ENCODE data around the gene UMODL1.

Gene UMODL1

DNA sequence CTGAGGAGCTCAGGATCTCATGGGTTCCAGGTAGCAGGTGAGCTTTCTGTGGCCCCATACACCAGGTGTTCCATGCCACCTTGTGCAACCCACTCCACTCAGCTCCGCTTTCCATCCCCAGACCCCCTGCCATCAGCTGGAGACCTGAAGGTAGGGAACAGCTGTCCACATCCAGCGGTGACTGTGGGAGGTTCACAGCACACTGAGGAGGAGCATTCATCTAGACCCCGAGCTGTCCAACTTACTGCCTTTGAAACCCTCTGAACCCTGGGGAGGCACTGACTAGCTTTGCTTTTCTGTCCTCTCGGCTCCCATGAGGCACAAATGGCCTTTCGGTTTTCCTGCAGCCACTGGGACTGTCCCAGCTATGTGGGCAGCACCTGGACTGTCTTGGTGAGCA, 119.9 kb downstream of the UMODL1 start:
- TF ChIP-seq EZH2 (IDR thresholded peaks at IDR 0.05) (no peak), POLR2AphosphoS5 (IDR thresholded peaks at IDR 0.05; ENCODE audit: borderline replicate concordance, low read depth, low read length) (no peak), FOXP2 (optimal IDR thresholded peaks at IDR 0.05; ENCODE audit: control extremely low read depth, extremely low read length, insufficient read depth) (no peak)

DNA sequence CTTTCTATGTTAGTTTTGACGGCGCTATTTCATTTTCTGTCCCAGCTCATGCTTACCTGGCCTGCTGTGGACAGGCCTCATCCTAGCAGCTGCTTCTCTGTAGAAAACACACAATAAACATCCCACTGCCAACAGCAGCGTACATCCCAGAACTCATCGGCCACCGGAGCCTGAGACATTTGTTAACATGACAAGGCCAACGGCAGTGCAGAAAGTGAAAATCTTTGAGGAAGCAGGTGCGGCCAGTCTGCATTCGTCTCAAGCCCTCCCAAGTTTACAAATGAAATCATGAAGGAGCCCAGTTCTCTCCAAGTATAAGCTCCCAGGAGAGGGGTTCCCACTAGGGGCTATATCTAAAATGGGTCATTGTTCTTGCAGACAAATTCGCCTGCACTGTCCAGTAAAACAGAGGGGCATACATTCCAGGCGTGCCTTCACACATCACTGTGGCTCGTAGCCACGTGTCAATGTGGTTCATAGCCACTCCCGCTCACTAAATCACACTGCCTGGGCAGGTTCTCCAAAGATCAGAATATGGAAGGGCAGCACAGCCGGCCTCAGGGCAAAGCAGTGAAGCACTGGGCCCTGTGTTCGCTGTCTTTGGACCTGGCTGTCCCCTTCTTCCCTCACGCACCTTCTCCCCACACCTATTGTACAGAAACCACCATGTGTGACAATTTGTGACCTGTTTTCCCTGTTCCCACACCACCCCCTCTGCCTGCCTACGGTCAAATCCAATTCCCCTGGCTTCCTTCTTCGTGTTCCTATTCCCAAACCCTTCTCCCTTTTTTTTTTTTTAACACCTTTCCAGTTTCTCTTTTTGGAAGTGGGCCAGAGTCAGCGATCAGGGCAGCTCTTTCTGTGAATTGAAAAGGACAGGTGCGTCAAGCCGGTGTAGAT, 120.8 kb downstream of the UMODL1 start:
- H3K9me3 ChIP-seq (ENCODE audit: low read depth, low read length), result no peaks in the 10 kb centered on the region
- H3K9ac ChIP-seq (ENCODE audit: insufficient read length), result no peak overlapping the region
- DNase-seq (ENCODE audit: low read depth, low spot score), result no peak
- H3K4me3 ChIP-seq, result no peak overlapping the region
- TF ChIP-seq POLR2AphosphoS5 (IDR thresholded peaks at IDR 0.05; ENCODE audit: borderline replicate concordance, low read depth, low read length) (no peak), FOXP2 (optimal IDR thresholded peaks at IDR 0.05; ENCODE audit: control extremely low read depth, extremely low read length, insufficient read depth) (no peak), EZH2 (IDR thresholded peaks at IDR 0.05) (no peak)
- H3K27ac ChIP-seq, result no peak overlapping the region
- H3K36me3 ChIP-seq (ENCODE audit: insufficient read depth, low read length), result no peaks in the 10 kb centered on the region

More for the DNA sequence above, 119.9 kb downstream of the UMODL1 start:
- Histone ChIP-seq H3K36me3 (ENCODE audit: insufficient read depth, low read length) (no peaks in the 10 kb centered on the region), H3K9ac (ENCODE audit: insufficient read length) (no peak overlapping the region), H3K4me3 (no peak overlapping the region), H3K27ac (no peak overlapping the region), H3K9me3 (ENCODE audit: low read depth, low read length) (no peaks in the 10 kb centered on the region)
- no peak for DNase-seq (ENCODE audit: low read depth, low spot score)
